Gastrocnemius medialis (tissue), 4 donors: ENCODE data around the gene EIF1AD. TPM values are rescaled to one million over a fixed set of nuclear protein-coding genes. Genes with fewer than 3 reads are reported as not detected.
A peak's percentile ranks its signal among the peaks of the same experiment; 100 is the strongest.

ENCODE experiments used
- ATAC-seq, 2 donors: fragments of 150-250 bp; one replicate each; pipeline ENCODE4 v1.9.1; 2016
- DNase-seq, 2 donors: peaks; one replicate each; pipeline ENCODE4 v3.0.0-alpha.2; 2019
- H3K27ac ChIP-seq, 4 donors: fragments of 200-600 bp; sonication (generic); 1 replicate in 1 of 4; 2 replicates in 3 of 4; pipeline ENCODE4 v1.5.1; 2016 to 2018; ENCODE audit warnings: mild to moderate bottlenecking in 2 of 4, moderate library complexity in 1 of 4
- H3K27me3 ChIP-seq, 3 donors: fragments of 200-600 bp; sonication (generic) in 2 of 3; 1 replicate in 1 of 3; 2 replicates in 2 of 3; pipeline versions ENCODE4 v1.5.1 to v1.6.0; 2016 to 2019; ENCODE audit warnings: mild to moderate bottlenecking in 1 of 3, moderate library complexity in 1 of 3
- H3K36me3 ChIP-seq, 2 donors: fragments of 200-600 bp; sonication (generic) in 1 of 2; one replicate each; pipeline ENCODE4 v1.5.1; 2017 to 2018
- H3K4me1 ChIP-seq, 2 donors: fragments of 200-600 bp; sonication (generic) in 1 of 2; one replicate each; pipeline ENCODE4 v1.5.1; 2016 to 2017; ENCODE audit warnings: mild to moderate bottlenecking in 2 of 2
- H3K4me3 ChIP-seq, 4 donors: fragments of 200-600 bp; sonication (generic) in 3 of 4; 1 replicate in 1 of 4; 2 replicates in 3 of 4; pipeline ENCODE4 v1.5.1; 2016 to 2019; ENCODE audit warnings: mild to moderate bottlenecking in 2 of 4
- H3K9me3 ChIP-seq, 3 donors: fragments of 200-600 bp; sonication (generic) in 2 of 3; 1 replicate in 1 of 3; 2 replicates in 2 of 3; pipeline ENCODE4 v1.5.1; 2016 to 2019
- POLR2A ChIP-seq, 2 donors: fragments of 450-650 bp; IDR thresholded peaks; one replicate each; pipeline ENCODE4 v1.6.1; 2017; ENCODE audit warnings: antibody characterized with exemption in 2 of 2, mild to moderate bottlenecking in 2 of 2, moderate library complexity in 2 of 2
- in situ Hi-C, 4 donors: fragments of 200-750 bp; cut with MboI; loops; one replicate each; pipeline versions ENCODE4 v1.15.0 to v1.8.0; 2017; ENCODE audit warnings: low sequenced_read_pairs in 4 of 4
- intact Hi-C: fragments of 100-400 bp; cut with DNase I; formaldehyde crosslinking; loops from one replicate; pipeline ENCODE4 v1.15.1; 2023; ENCODE audit warnings: low total_unique reads
- total RNA-seq, 4 donors: library from RNA; depleted of rRNA; stranded (reverse); fragments of >200 nt; gene quantifications; one replicate each; pipeline versions ENCODE4 v1.1.0 to v1.2.3, GENCODE V29; 2016
- TF ChIP-seq, protein P1 (sequence below), 5 experiments: fragments of 450-650 bp in 3 of 5; fragments of 200-600 bp in 2 of 5; sonication (generic) in 2 of 5; IDR thresholded peaks in 4 of 5; conservative IDR thresholded peaks in 1 of 5; 1 replicate in 4 of 5; 2 replicates in 1 of 5; pipeline ENCODE4 v1.5.1; 2016 to 2019; ENCODE audit warnings: antibody characterized with exemption in 5 of 5, mild to moderate bottlenecking in 3 of 5, moderate library complexity in 3 of 5

EIF1AD gene
- total RNA-seq, 4 donors from 2014 or later: 29.3 to 39.8 (median 35.4) TPM

DNA sequence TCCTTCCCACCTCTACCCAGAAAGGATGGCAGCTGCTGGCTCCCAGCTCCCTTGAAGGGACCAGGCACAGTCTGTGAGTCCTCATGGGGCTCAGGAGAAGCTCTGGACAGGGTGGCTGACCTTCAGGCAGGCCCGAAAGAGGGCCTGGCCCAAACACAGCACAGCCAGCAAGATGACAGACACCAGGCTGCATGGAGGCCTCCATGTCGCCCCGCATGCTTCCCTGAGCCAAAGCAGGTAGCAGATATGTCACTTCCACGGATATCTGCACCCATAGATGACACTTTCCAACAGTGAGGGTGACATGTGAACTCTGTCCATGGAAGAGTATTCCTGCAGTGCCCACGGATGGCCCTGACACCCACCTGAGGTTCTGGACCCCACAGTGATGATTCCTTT is 18.4 kb downstream of the EIF1AD start:
- H3K27me3 ChIP-seq: no peaks in the 10 kb centered on the region
- no peak overlapping the region for H3K4me3 ChIP-seq
- in situ Hi-C loops: loop anchor here in 2 of 4 donors (10.0 to 25.0 kb wide), 2 partner anchors 99 to 271 kb away; partner anchors contain the start of genes FIBP (in 2 of the 2), KAT5 (in 2 of the 2) and RNASEH2C (in 2 of the 2)
- no peak overlapping the region for H3K27ac ChIP-seq
- no peaks in the 10 kb centered on the region for H3K9me3 ChIP-seq
- DNase-seq (no peak), ATAC-seq (no peak)
- H3K36me3 ChIP-seq: peaks cover 0 to 15% of the 10 kb centered on the region in 2 donors
- no peaks in the 10 kb centered on the region for H3K4me1 ChIP-seq
- intact Hi-C loops: loop anchor here (10.0 kb wide), 1 partner anchor 199 kb away; the partner anchor contains the start of genes AP5B1 and OVOL1
- no peak for TF ChIP-seq POLR2A (IDR thresholded peaks at IDR 0.05)
- TF ChIP-seq, protein P1, sequence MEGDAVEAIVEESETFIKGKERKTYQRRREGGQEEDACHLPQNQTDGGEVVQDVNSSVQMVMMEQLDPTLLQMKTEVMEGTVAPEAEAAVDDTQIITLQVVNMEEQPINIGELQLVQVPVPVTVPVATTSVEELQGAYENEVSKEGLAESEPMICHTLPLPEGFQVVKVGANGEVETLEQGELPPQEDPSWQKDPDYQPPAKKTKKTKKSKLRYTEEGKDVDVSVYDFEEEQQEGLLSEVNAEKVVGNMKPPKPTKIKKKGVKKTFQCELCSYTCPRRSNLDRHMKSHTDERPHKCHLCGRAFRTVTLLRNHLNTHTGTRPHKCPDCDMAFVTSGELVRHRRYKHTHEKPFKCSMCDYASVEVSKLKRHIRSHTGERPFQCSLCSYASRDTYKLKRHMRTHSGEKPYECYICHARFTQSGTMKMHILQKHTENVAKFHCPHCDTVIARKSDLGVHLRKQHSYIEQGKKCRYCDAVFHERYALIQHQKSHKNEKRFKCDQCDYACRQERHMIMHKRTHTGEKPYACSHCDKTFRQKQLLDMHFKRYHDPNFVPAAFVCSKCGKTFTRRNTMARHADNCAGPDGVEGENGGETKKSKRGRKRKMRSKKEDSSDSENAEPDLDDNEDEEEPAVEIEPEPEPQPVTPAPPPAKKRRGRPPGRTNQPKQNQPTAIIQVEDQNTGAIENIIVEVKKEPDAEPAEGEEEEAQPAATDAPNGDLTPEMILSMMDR (IDR thresholded peaks at IDR 0.05 in 4 of 5, conservative IDR thresholded peaks at IDR 0.05 in 1 of 5): no peak

DNA sequence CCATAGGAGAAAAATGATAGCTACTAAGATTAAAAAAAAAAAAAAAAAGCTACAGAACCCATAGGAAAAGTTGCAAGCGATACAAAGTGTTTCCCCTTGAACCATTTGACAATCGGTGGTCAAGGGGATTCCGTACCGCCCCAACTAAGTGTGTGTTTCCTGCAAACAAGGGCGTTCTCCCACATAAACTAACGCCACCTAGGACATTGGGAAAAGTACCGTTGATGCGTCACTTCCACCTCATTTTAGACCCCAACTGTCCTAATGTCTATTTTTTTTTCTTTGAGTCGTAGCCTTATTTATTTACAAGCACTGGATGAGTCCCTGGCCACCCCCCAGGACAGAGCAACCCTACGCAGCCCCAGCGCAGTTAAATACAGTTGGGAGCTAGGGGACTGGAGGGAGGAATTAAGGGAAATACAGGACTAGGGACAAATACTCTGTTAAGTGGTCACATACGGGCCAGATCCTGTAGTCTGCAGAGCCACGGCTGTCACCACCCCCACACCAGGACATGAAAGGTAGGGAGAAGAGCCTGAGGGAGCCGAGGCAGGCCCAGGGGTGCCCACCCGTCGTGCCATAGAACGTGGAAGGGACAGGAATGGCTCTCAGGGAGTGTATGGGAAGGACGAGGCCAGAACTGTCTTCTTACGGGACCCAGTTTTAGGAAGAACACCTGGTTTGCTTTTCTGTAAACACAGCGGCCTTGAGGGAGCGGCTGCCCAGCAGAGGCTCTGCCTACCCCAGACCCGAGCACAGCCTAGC is 19.0 kb downstream of the EIF1AD start:
- Histone ChIP-seq H3K4me1 (no peaks in the 10 kb centered on the region), H3K36me3 (peaks cover 0 to 21% of the 10 kb centered on the region in 2 donors), H3K27me3 (no peaks in the 10 kb centered on the region), H3K27ac (no peak overlapping the region), H3K9me3 (no peaks in the 10 kb centered on the region), H3K4me3 (no peak overlapping the region)
- no peak for TF ChIP-seq POLR2A (IDR thresholded peaks at IDR 0.05)
- TF ChIP-seq, protein P1 (IDR thresholded peaks at IDR 0.05 in 4 of 5, conservative IDR thresholded peaks at IDR 0.05 in 1 of 5): no peak
- DNase-seq (no peak), ATAC-seq (no peak)
- intact Hi-C loops: loop anchor here (10.0 kb wide), 1 partner anchor 198 kb away; the partner anchor contains the start of genes AP5B1 and OVOL1
- in situ Hi-C loops: loop anchor here in 2 of 4 donors (10.0 to 25.0 kb wide), 2 partner anchors 98 to 271 kb away; partner anchors contain the start of genes FIBP (in 2 of the 2), KAT5 (in 2 of the 2) and RNASEH2C (in 2 of the 2)

DNA sequence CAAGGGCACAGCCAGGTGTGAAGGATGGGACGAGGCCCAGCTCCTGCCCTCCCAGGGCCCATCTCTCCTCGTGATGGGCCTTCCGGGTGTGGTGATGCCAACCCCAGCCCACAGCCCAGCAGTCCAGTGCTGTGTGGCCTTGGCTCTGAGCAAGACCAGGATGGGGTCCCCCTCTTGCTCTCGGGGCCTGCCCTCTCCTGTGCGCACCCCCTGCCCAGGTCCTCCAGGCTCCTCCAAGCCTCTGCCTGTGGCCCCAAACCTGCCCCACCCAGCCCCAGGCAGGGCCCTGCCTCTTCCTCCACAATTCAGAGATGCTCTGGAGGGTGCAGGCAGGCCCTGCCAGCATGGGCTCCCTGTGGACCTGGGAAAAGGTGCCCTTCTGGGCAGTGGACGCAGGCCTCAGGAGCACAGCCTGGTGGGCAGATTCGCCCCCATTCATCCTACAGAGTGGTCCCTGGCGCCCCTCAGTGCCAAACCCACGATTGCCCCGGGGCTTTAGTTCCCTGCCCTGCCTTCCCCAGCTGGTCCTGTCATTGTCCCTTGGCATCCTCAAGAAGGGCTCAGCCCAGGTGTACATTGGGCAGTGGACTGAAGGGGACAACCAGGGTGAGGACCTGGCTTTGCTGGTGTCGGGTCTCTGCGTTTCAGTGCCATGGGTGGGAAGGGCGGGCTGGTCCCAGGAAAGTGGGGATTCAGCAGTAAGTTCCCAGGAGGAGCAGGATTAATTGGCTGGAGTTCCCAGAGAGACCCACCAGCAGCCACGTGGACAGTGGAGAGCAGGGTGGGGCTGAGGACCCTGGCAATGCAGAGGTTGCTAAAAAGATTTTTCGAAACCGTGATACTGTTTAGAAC is 19.8 kb downstream of the EIF1AD start:
- intact Hi-C loops (loop anchor here (10.0 kb wide), 1 partner anchor 197 kb away; the partner anchor contains the start of genes AP5B1 and OVOL1), in situ Hi-C loops (loop anchor here in 2 of 4 donors (10.0 to 25.0 kb wide), 2 partner anchors 97 to 270 kb away; partner anchors contain the start of genes FIBP (in 2 of the 2), KAT5 (in 2 of the 2) and RNASEH2C (in 2 of the 2))
- Histone ChIP-seq H3K27me3 (no peaks in the 10 kb centered on the region), H3K4me3 (no peak overlapping the region), H3K27ac (no peak overlapping the region), H3K9me3 (no peaks in the 10 kb centered on the region), H3K4me1 (no peaks in the 10 kb centered on the region), H3K36me3 (peaks cover 0 to 29% of the 10 kb centered on the region in 2 donors)
- no peak for DNase-seq
- TF ChIP-seq, protein P1 (IDR thresholded peaks at IDR 0.05 in 4 of 5, conservative IDR thresholded peaks at IDR 0.05 in 1 of 5): no peak
- no peak for TF ChIP-seq POLR2A (IDR thresholded peaks at IDR 0.05)
- no peak for ATAC-seq

DNA sequence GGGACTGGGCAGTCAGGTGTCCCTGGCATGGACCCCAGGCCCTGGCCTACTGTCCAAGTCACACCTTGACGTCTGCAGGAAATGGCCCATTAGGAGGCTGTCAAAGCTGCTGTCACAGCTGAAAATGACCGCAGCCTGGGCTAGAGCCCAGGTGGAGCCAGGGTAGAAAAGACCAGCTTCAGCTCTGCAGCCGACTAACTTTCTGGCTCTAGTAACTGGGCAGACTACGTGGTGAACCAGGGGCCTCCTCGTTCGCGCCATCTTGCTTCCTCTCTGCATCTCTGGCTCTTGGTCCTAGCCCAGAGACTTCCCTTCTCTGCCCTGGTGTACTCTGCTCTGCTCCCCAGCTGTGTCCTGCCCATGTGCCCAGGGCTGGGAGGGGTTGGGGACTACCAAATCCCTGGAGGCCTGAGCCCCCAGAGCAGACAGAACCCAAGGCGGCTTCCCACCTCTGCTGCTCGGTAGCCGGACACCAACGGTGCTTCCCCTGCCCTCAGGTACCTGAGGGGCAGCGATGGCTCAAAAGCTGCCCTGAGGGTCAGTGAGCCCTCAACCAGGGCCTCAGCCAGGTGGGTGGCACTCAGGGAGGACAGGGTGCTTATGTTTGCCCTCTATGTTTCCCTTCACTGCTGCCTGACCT is 20.7 kb downstream of the EIF1AD start:
- Histone ChIP-seq H3K9me3 (no peaks in the 10 kb centered on the region), H3K27ac (no peak overlapping the region), H3K36me3 (peaks cover 0 to 38% of the 10 kb centered on the region in 2 donors), H3K4me3 (no peak overlapping the region), H3K27me3 (no peaks in the 10 kb centered on the region), H3K4me1 (no peaks in the 10 kb centered on the region)
- TF ChIP-seq, protein P1 (IDR thresholded peaks at IDR 0.05 in 4 of 5, conservative IDR thresholded peaks at IDR 0.05 in 1 of 5): no peak
- TF ChIP-seq POLR2A (IDR thresholded peaks at IDR 0.05): no peak
- intact Hi-C loops (loop anchor here (10.0 kb wide), 1 partner anchor 196 kb away; the partner anchor contains the start of genes AP5B1 and OVOL1), in situ Hi-C loops (loop anchor here in 2 of 4 donors (10.0 to 25.0 kb wide), 2 partner anchors 96 to 269 kb away; partner anchors contain the start of genes FIBP (in 2 of the 2), KAT5 (in 2 of the 2) and RNASEH2C (in 2 of the 2))
- DNase-seq (peak in 1 of 2 donors; percentile 38), ATAC-seq (peak in 1 of 2 donors; percentile 14)
